ENCODE measurements around the gene CFAP299.

GRCh38 chr4:80529026-80529425 lies 193.5 kb downstream of the CFAP299 start:
- TF ChIP-seq, protein P1, sequence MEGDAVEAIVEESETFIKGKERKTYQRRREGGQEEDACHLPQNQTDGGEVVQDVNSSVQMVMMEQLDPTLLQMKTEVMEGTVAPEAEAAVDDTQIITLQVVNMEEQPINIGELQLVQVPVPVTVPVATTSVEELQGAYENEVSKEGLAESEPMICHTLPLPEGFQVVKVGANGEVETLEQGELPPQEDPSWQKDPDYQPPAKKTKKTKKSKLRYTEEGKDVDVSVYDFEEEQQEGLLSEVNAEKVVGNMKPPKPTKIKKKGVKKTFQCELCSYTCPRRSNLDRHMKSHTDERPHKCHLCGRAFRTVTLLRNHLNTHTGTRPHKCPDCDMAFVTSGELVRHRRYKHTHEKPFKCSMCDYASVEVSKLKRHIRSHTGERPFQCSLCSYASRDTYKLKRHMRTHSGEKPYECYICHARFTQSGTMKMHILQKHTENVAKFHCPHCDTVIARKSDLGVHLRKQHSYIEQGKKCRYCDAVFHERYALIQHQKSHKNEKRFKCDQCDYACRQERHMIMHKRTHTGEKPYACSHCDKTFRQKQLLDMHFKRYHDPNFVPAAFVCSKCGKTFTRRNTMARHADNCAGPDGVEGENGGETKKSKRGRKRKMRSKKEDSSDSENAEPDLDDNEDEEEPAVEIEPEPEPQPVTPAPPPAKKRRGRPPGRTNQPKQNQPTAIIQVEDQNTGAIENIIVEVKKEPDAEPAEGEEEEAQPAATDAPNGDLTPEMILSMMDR (conservative IDR thresholded peaks at IDR 0.05; ENCODE audit: low read length): no peak
- no peak for TF ChIP-seq EZH2phosphoT487 (IDR thresholded peaks at IDR 0.05; ENCODE audit: borderline replicate concordance)

Data from Loucy (cell line).